GM12878 (cell line): ENCODE data around the gene OPN4. TPM values are rescaled to one million over a fixed set of nuclear protein-coding genes. Genes with fewer than 3 reads are reported as not detected.

ENCODE experiments used
- ATAC-seq: fragments of 200-7000 bp; cut with Tn5 transposase; 3 replicates; pipeline ENCODE4 v1.9.1; 2020; ENCODE audit warnings: mild to moderate bottlenecking, moderate library complexity
- BruUV-seq: library from RNA; stranded (reverse); fragments of 400-500 nt; replicated peaks from 2 replicates; lab custom pipeline; 2021; lab: Mats Ljungman, UMichigan
- CTCF ChIA-PET: fragments of 300-600 bp; sonication (Branson Sonifier 250); formaldehyde crosslinking; extraction: SDS; loops from one replicate; lab custom pipeline; 2021; ENCODE audit warnings: inconsistent platforms; lab: Yijun Ruan, JAX
- POLR2A ChIA-PET: fragments of 350-600 bp; formaldehyde crosslinking; extraction: SDS; loops from one replicate; lab custom pipeline; 2021; ENCODE audit warnings: inconsistent platforms; lab: Charles Lee
- RAD21 ChIA-PET: fragments of 300-600 bp; sonication (Branson Sonifier 250); formaldehyde crosslinking; loops from one replicate; lab custom pipeline; 2023; ENCODE audit warnings: antibody characterized with exemption; ENCODE audit not compliant: unreplicated experiment; lab: Charles Lee
- SMC1A ChIA-PET: fragments of 300-600 bp; sonication (Branson Sonifier 250); formaldehyde crosslinking; loops from one replicate; lab custom pipeline; 2023; ENCODE audit not compliant: unreplicated experiment, uncharacterized antibody; lab: Charles Lee
- DNase-seq: peaks from one replicate; pipeline ENCODE4 v3.0.0-alpha.2; 2011; ENCODE audit warnings: low read depth, low spot score
- FAIRE-seq: peaks from 3 replicates; lab custom pipeline; 2011; peaks lifted over from hg19 to GRCh38; lab: Jason Lieb, UNC
- H2AFZ ChIP-seq: 2 replicates; pipeline ENCODE4 v1.6.0; 2011; ENCODE audit warnings: low read depth, low read length, control low read depth; ENCODE audit not compliant: control insufficient read depth
- H3K27ac ChIP-seq: 2 replicates; pipeline ENCODE4 v1.5.1; 2011; ENCODE audit warnings: control low read depth; ENCODE audit not compliant: control insufficient read depth, insufficient read depth
- H3K27me3 ChIP-seq, 2 experiments: replicated peaks in 1 of 2; 2 replicates each; pipeline versions ENCODE4 v1.6.0 to v1.6.1; 2011; ENCODE audit warnings: low read length in 1 of 2; ENCODE audit not compliant: control insufficient read depth in 2 of 2, insufficient read depth in 2 of 2
- H3K36me3 ChIP-seq, 2 experiments: 2 replicates each; pipeline ENCODE4 v1.5.1; 2011; ENCODE audit warnings: low read length in 1 of 2; ENCODE audit not compliant: control insufficient read depth in 2 of 2, insufficient read depth in 2 of 2
- H3K4me1 ChIP-seq: 2 replicates; pipeline ENCODE4 v1.6.1; 2011; ENCODE audit warnings: mild to moderate bottlenecking, low read length, moderate library complexity, mixed read lengths; ENCODE audit not compliant: control insufficient read depth, insufficient read depth
- H3K4me2 ChIP-seq: 2 replicates; pipeline ENCODE4 v1.6.0; 2011; ENCODE audit warnings: control low read depth; ENCODE audit not compliant: control insufficient read depth, insufficient read depth
- H3K4me3 ChIP-seq: fragments of 200-600 bp; sonication (generic); 2 replicates; pipeline ENCODE4 v1.5.1; 2016
- H3K79me2 ChIP-seq: 2 replicates; pipeline ENCODE4 v1.6.0; 2011; ENCODE audit warnings: low read length; ENCODE audit not compliant: control insufficient read depth, insufficient read depth
- H3K9ac ChIP-seq: 2 replicates; pipeline ENCODE4 v1.8.0; 2011; ENCODE audit warnings: low read length, control low read depth, mixed read lengths; ENCODE audit not compliant: control insufficient read depth, insufficient read depth
- H3K9me3 ChIP-seq: replicated peaks from 3 replicates; pipeline ENCODE4 v1.5.1; 2011; ENCODE audit warnings: mild to moderate bottlenecking, low read length; ENCODE audit not compliant: control insufficient read depth, insufficient read depth
- H4K20me1 ChIP-seq: 2 replicates; pipeline ENCODE4 v1.6.0; 2011; ENCODE audit not compliant: control insufficient read depth, insufficient read depth
- CBX5 ChIP-seq: sonication (generic); IDR thresholded peaks from 2 replicates; pipeline ENCODE4 v1.6.1; 2016; ENCODE audit warnings: low read depth, moderate library complexity, mild to moderate bottlenecking, inconsistent platforms
- GATAD2B ChIP-seq: fragments of 450-650 bp; conservative IDR thresholded peaks from 2 replicates; pipeline ENCODE4 v1.6.1; 2017; ENCODE audit warnings: low read depth, mild to moderate bottlenecking, moderate library complexity
- RBBP5 ChIP-seq: fragments of 200-600 bp; sonication (generic); conservative IDR thresholded peaks from 2 replicates; pipeline ENCODE4 v1.6.1; 2016
- SUZ12 ChIP-seq: fragments of 200-600 bp; sonication (generic); IDR thresholded peaks from one replicate; pipeline ENCODE4 v1.6.1; 2018; ENCODE audit warnings: antibody characterized with exemption, mild to moderate bottlenecking; ENCODE audit not compliant: unreplicated experiment
- TARDBP ChIP-seq: IDR thresholded peaks from 2 replicates; pipeline ENCODE4 v1.6.1; 2016; ENCODE audit warnings: borderline replicate concordance
- WRNIP1 ChIP-seq: IDR thresholded peaks from 2 replicates; pipeline ENCODE4 v1.6.1; 2011; ENCODE audit warnings: low read depth, low read length, improper control_type of control experiment, borderline replicate concordance
- ZNF274 ChIP-seq: IDR thresholded peaks from one replicate; pipeline ENCODE4 v1.8.0; 2011; ENCODE audit not compliant: insufficient read length, insufficient read depth
- WGBS: methylation state at CpG from one replicate; pipeline ENCODE4 v1.1.6; 2016; ENCODE audit warnings: low lambda C conversion rate; ENCODE audit not compliant: insufficient replicate concordance, insufficient coverage; ENCODE audit errors: missing lambda C conversion rate; 5-methylcytosine and 5-hydroxymethylcytosine counted together
- in situ Hi-C: fragments of 300-500 bp; cut with MboI; formaldehyde crosslinking; loops from 9 replicates; pipeline ENCODE4 v1.14.3; 2018; ENCODE audit warnings: mixed read lengths
- intact Hi-C: fragments of 100-400 bp; cut with micrococcal nuclease; formaldehyde crosslinking; loops from one replicate; pipeline ENCODE4 v1.14.2; 2022; ENCODE audit not compliant: unreplicated experiment
- polyA plus RNA-seq, 11 experiments: library from polyadenylated mRNA; depleted of rRNA in 4 of 11; unstranded in 6 of 11; stranded (reverse) in 5 of 11; fragments of >200 nt; fragmentation: Nextera tagmentation in 4 of 11; fragmentation: Illumina TruSeq in 1 of 11; extraction: Ambion mirVana in 4 of 11; extraction: Trizol in 1 of 11; gene quantifications; 1 replicate in 1 of 11; 2 replicates in 10 of 11; pipeline versions ENCODE4 v1.2.1 to v1.2.3, GENCODE V29; 2011 to 2016; ENCODE audit warnings: inconsistent platforms in 2 of 11, missing spikeins in 2 of 11, low read depth in 1 of 11
- total RNA-seq, 4 experiments: library from RNA; depleted of rRNA in 3 of 4; stranded (reverse); fragments of >200 nt in 3 of 4; fragmentation: Illumina TruSeq in 1 of 4; extraction: Trizol in 1 of 4; gene quantifications; 2 replicates each; pipeline versions ENCODE4 v1.2.1 to v1.2.3, GENCODE V29; 2013 to 2021
- TF ChIP-seq, protein P1 (sequence below): IDR thresholded peaks from 2 replicates; pipeline ENCODE4 v1.6.1; 2012; ENCODE audit warnings: low read depth, low read length, improper control_type of control experiment
- TF ChIP-seq, protein P2 (sequence below): fragments of 450-650 bp; IDR thresholded peaks from 2 replicates; pipeline ENCODE4 v1.6.1; 2017; ENCODE audit warnings: mild to moderate bottlenecking, low read depth, inconsistent platforms; ENCODE audit not compliant: poor library complexity, severe bottlenecking

Gene OPN4
- total and polyA plus RNA-seq, 10 of the 15 experiments (the other 5 are each of a cell fraction or from before 2014, with no cell fraction given) = not detected

DNA sequence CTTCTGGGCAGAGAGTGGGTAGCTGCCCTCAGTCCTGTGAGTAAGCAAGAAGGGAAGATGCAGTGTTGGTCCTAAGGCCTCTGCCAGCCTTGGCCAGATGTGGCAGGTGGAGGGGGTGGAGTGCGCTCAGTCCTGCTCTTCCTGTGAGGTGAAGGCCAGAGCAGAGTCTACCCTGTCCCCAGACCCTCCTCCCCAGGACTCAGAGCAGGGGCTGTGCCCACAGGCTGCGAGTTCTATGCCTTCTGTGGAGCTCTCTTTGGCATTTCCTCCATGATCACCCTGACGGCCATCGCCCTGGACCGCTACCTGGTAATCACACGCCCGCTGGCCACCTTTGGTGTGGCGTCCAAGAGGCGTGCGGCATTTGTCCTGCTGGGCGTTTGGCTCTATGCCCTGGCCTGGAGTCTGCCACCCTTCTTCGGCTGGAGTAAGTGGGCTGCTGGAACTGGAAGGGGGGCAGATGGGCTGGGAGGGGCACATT lies 4.0 kb downstream of the OPN4 start (continued):
- TF ChIP-seq WRNIP1 = no peak
- TF ChIP-seq, protein P1, sequence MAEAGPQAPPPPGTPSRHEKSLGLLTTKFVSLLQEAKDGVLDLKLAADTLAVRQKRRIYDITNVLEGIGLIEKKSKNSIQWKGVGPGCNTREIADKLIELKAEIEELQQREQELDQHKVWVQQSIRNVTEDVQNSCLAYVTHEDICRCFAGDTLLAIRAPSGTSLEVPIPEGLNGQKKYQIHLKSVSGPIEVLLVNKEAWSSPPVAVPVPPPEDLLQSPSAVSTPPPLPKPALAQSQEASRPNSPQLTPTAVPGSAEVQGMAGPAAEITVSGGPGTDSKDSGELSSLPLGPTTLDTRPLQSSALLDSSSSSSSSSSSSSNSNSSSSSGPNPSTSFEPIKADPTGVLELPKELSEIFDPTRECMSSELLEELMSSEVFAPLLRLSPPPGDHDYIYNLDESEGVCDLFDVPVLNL = no peak

DNA sequence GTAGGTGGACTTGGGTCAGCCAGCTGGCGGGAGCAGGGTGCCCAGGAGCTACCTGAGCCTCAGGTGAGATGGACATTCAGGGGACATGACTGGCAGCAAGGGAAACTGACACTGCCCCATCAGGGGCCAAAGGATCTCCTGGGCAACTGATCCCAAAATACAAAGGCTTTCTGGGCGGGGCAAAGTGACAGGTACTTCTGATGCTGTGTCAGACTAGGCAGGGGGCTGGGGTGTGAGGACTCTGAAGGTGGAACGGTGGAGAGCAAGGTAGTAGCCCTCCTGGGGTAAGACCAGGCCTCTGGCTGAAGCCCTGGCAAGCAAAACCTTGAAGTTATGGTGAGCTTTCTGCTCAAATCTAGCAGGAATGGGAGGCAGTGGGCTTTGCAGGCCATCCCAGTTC lies 4.4 kb downstream of the OPN4 start:
- no TSS peak for BruUV-seq
- RAD21 ChIA-PET = no interaction called here
- Histone ChIP-seq H3K9me3 (no peaks in the 10 kb centered on the region), H3K4me1 (no peaks in the 10 kb centered on the region), H3K9ac (no peak overlapping the region), H3K79me2 (no peaks in the 10 kb centered on the region), H3K27ac (no peak overlapping the region), H3K4me3 (no peak overlapping the region), H2AFZ (no peak overlapping the region), H3K27me3 (no peaks in the 10 kb centered on the region; a peak in 1 of 4 replicates), H3K36me3 (no peaks in the 10 kb centered on the region), H3K4me2 (no peak overlapping the region), H4K20me1 (no peaks in the 10 kb centered on the region; the same call in 1 of the 2 replicates)
- DNase-seq = no peak
- SMC1A ChIA-PET = no interaction called here
- in situ Hi-C loops (no loop called here), intact Hi-C loops (no loop called here)
- POLR2A ChIA-PET = no interaction called here
- TF ChIP-seq GATAD2B = no peak
- no peak for TF ChIP-seq CBX5
- TF ChIP-seq RBBP5 = no peak
- TF ChIP-seq ZNF274 = no peak
- TF ChIP-seq, protein P2, sequence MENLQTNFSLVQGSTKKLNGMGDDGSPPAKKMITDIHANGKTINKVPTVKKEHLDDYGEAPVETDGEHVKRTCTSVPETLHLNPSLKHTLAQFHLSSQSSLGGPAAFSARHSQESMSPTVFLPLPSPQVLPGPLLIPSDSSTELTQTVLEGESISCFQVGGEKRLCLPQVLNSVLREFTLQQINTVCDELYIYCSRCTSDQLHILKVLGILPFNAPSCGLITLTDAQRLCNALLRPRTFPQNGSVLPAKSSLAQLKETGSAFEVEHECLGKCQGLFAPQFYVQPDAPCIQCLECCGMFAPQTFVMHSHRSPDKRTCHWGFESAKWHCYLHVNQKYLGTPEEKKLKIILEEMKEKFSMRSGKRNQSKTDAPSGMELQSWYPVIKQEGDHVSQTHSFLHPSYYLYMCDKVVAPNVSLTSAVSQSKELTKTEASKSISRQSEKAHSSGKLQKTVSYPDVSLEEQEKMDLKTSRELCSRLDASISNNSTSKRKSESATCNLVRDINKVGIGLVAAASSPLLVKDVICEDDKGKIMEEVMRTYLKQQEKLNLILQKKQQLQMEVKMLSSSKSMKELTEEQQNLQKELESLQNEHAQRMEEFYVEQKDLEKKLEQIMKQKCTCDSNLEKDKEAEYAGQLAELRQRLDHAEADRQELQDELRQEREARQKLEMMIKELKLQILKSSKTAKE = no peak
- no peak for TF ChIP-seq SUZ12
- TF ChIP-seq TARDBP = no peak
- CTCF ChIA-PET = no interaction called here
- no peak for FAIRE-seq
- 3% methylated on average over 3 of the region's 3 CpGs for WGBS
- no peak for ATAC-seq
